ENCODE measurements around the gene PANX1. TPM values are rescaled to one million over a fixed set of nuclear protein-coding genes. Genes with fewer than 3 reads are reported as not detected.

The PANX1 gene
- total RNA-seq, 2 experiments from 2014 or later, result 4.8 to 4.9 TPM

DNA sequence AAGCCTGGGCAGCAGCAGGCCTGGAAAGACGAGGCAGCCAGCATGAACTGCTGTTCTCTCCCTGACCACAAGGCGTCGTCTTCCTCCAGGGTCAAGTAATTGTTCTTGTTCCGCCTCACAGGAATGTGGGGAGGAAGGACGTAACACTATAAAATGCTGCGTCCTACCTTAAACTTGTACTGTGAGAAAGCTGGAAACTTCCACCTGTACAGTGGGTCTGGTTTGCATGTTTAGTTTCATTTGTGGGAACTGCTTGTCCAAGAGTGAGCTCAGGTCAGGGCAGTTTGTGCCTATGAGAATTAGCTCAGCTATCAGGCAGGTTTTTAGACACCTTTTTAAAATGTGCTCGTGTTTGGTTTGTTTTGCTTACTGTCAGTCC lies 55.2 kb downstream of the PANX1 start:
- TF ChIP-seq, protein P1, sequence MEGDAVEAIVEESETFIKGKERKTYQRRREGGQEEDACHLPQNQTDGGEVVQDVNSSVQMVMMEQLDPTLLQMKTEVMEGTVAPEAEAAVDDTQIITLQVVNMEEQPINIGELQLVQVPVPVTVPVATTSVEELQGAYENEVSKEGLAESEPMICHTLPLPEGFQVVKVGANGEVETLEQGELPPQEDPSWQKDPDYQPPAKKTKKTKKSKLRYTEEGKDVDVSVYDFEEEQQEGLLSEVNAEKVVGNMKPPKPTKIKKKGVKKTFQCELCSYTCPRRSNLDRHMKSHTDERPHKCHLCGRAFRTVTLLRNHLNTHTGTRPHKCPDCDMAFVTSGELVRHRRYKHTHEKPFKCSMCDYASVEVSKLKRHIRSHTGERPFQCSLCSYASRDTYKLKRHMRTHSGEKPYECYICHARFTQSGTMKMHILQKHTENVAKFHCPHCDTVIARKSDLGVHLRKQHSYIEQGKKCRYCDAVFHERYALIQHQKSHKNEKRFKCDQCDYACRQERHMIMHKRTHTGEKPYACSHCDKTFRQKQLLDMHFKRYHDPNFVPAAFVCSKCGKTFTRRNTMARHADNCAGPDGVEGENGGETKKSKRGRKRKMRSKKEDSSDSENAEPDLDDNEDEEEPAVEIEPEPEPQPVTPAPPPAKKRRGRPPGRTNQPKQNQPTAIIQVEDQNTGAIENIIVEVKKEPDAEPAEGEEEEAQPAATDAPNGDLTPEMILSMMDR (IDR thresholded peaks at IDR 0.05), result peak; percentile 27
- ATAC-seq (ENCODE audit: poor library complexity) (no peak), DNase-seq (peak in 4 of 14 experiments; percentile 12 to 31 (median 21))
- CTCF ChIA-PET, result no interaction called here
- Histone ChIP-seq H3K4me1 (ENCODE audit: insufficient read depth, low read length) (no peaks in the 10 kb centered on the region), H3K27me3 (ENCODE audit: control insufficient read depth in 1 of 2, insufficient read depth in 2 of 2, low read length in 2 of 2) (no peaks in the 10 kb centered on the region), H3K27ac (ENCODE audit: low read depth in 1 of 2, low read length in 2 of 2) (no peak overlapping the region), H3K4me3 (ENCODE audit: low read length) (no peak overlapping the region), H3K9me3 (ENCODE audit: control insufficient read depth in 1 of 2, insufficient read depth in 1 of 2, low read length in 2 of 2) (no peaks in the 10 kb centered on the region), H3K36me3 (ENCODE audit: insufficient read depth, low read length) (peaks cover 27% of the 10 kb centered on the region)
- intact Hi-C loops (cut with DNase I, micrococcal nuclease), result no loop called here
- peaks cover 40% of the 10 kb centered on the region for H3K36me3 Mint-ChIP-seq (ENCODE audit: low read depth)
- no peak overlapping the region for H3K27ac Mint-ChIP-seq
- peaks cover 3% of the 10 kb centered on the region for H3K9me3 Mint-ChIP-seq
- no peak overlapping the region for H3K4me3 Mint-ChIP-seq
- no peaks in the 10 kb centered on the region for H3K4me1 Mint-ChIP-seq (ENCODE audit: low read depth)
- POLR2A ChIA-PET, result no interaction called here
- H3K27me3 Mint-ChIP-seq, result no peaks in the 10 kb centered on the region

DNA sequence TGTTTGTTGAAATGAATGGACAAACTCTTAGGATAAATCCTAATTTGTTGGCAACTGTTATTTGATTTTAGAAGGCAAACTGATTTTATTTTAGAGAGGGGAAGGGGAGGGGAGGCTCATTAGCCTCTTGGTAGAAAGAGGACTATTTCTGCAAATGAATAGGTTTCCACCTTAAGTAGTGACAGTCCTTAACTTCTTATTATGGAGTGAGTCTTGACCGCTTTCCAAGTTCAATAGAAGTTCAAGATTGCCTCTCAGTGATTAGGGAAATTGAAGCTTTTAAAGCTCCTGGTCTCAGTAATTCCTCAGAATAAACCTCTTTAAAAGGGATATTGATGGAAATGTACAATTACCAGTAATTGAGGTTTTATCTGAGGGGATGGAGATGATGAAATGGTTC lies 55.7 kb downstream of the PANX1 start:
- Histone ChIP-seq H3K9me3 (ENCODE audit: control insufficient read depth in 1 of 2, insufficient read depth in 1 of 2, low read length in 2 of 2) (peaks cover 0 to 5% of the 10 kb centered on the region in 2 experiments), H3K4me1 (ENCODE audit: insufficient read depth, low read length) (no peaks in the 10 kb centered on the region), H3K4me3 (ENCODE audit: low read length) (no peak overlapping the region), H3K36me3 (ENCODE audit: insufficient read depth, low read length) (peaks cover 26% of the 10 kb centered on the region), H3K27me3 (ENCODE audit: control insufficient read depth in 1 of 2, insufficient read depth in 2 of 2, low read length in 2 of 2) (no peaks in the 10 kb centered on the region), H3K27ac (ENCODE audit: low read depth in 1 of 2, low read length in 2 of 2) (no peak overlapping the region)
- H3K4me1 Mint-ChIP-seq (ENCODE audit: low read depth), result no peaks in the 10 kb centered on the region
- H3K4me3 Mint-ChIP-seq, result no peak overlapping the region
- intact Hi-C loops (cut with DNase I, micrococcal nuclease), result no loop called here
- TF ChIP-seq, protein P1 (IDR thresholded peaks at IDR 0.05), result no peak
- ChIA-PET POLR2A (no interaction called here), CTCF (no interaction called here)
- ATAC-seq (ENCODE audit: poor library complexity), result no peak
- no peak overlapping the region for H3K27ac Mint-ChIP-seq
- peaks cover 35% of the 10 kb centered on the region for H3K36me3 Mint-ChIP-seq (ENCODE audit: low read depth)
- DNase-seq, result no peak
- peaks cover 4% of the 10 kb centered on the region for H3K9me3 Mint-ChIP-seq
- H3K27me3 Mint-ChIP-seq, result no peaks in the 10 kb centered on the region

DNA sequence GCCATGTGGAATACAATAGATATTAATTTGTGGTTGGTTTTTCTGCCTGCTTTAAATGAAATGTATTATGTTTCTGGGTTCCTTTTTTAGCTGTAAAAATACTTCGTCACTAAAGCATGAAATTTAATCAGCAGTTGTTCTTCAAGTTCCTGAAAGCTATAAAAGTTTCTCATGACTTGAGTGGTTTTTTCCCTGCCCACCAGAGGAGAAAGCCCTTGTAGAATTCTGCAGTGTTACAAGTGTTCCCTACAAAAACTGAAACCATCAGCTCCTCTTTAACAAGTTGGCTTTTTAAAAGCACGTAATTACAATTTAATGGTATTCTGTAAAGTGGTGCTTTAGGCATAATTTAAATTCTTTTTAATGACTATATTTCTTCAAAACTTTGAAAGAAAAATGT lies 56.2 kb downstream of the PANX1 start:
- Mint-ChIP-seq H3K36me3 (ENCODE audit: low read depth) (peaks cover 30% of the 10 kb centered on the region), H3K27ac (no peak overlapping the region), H3K27me3 (no peaks in the 10 kb centered on the region), H3K4me1 (ENCODE audit: low read depth) (no peaks in the 10 kb centered on the region), H3K4me3 (no peak overlapping the region), H3K9me3 (peaks cover 4% of the 10 kb centered on the region)
- peaks cover 21% of the 10 kb centered on the region for H3K36me3 ChIP-seq (ENCODE audit: insufficient read depth, low read length)
- intact Hi-C loops (cut with DNase I, micrococcal nuclease), result no loop called here
- ChIA-PET CTCF (no interaction called here), POLR2A (no interaction called here)
- H3K4me1 ChIP-seq (ENCODE audit: insufficient read depth, low read length), result no peaks in the 10 kb centered on the region
- H3K27me3 ChIP-seq (ENCODE audit: control insufficient read depth in 1 of 2, insufficient read depth in 2 of 2, low read length in 2 of 2), result no peaks in the 10 kb centered on the region
- no peak overlapping the region for H3K27ac ChIP-seq (ENCODE audit: low read depth in 1 of 2, low read length in 2 of 2)
- DNase-seq (no peak), ATAC-seq (ENCODE audit: poor library complexity) (no peak)
- TF ChIP-seq, protein P1 (IDR thresholded peaks at IDR 0.05), result no peak
- peaks cover 0 to 5% of the 10 kb centered on the region in 2 experiments for H3K9me3 ChIP-seq (ENCODE audit: control insufficient read depth in 1 of 2, insufficient read depth in 1 of 2, low read length in 2 of 2)
- no peak overlapping the region for H3K4me3 ChIP-seq (ENCODE audit: low read length)

Measured in CD4-positive, alpha-beta T cell (primary cell).